GM12878 (cell line): Measurements from ENCODE around the gene TBC1D8. TPM values are rescaled to one million over a fixed set of nuclear protein-coding genes. Genes with fewer than 3 reads are reported as not detected.

Source experiments
- ATAC-seq: fragments of 200-7000 bp; cut with Tn5 transposase; 3 replicates; pipeline ENCODE4 v1.9.1; 2020; ENCODE audit warnings: mild to moderate bottlenecking, moderate library complexity
- BruUV-seq: library from RNA; stranded (reverse); fragments of 400-500 nt; replicated peaks from 2 replicates; lab custom pipeline; 2021; lab: Mats Ljungman, UMichigan
- CTCF ChIA-PET: fragments of 300-600 bp; sonication (Branson Sonifier 250); formaldehyde crosslinking; extraction: SDS; loops from one replicate; lab custom pipeline; 2021; ENCODE audit warnings: inconsistent platforms; lab: Yijun Ruan, JAX
- POLR2A ChIA-PET: fragments of 350-600 bp; formaldehyde crosslinking; extraction: SDS; loops from one replicate; lab custom pipeline; 2021; ENCODE audit warnings: inconsistent platforms; lab: Charles Lee
- RAD21 ChIA-PET: fragments of 300-600 bp; sonication (Branson Sonifier 250); formaldehyde crosslinking; loops from one replicate; lab custom pipeline; 2023; ENCODE audit warnings: antibody characterized with exemption; ENCODE audit not compliant: unreplicated experiment; lab: Charles Lee
- SMC1A ChIA-PET: fragments of 300-600 bp; sonication (Branson Sonifier 250); formaldehyde crosslinking; loops from one replicate; lab custom pipeline; 2023; ENCODE audit not compliant: unreplicated experiment, uncharacterized antibody; lab: Charles Lee
- DNase-seq: peaks from one replicate; pipeline ENCODE4 v3.0.0-alpha.2; 2011; ENCODE audit warnings: low read depth, low spot score
- FAIRE-seq: peaks from 3 replicates; lab custom pipeline; 2011; peaks lifted over from hg19 to GRCh38; lab: Jason Lieb, UNC
- H2AFZ ChIP-seq: 2 replicates; pipeline ENCODE4 v1.6.0; 2011; ENCODE audit warnings: low read depth, low read length, control low read depth; ENCODE audit not compliant: control insufficient read depth
- H3K27ac ChIP-seq: 2 replicates; pipeline ENCODE4 v1.5.1; 2011; ENCODE audit warnings: control low read depth; ENCODE audit not compliant: control insufficient read depth, insufficient read depth
- H3K27me3 ChIP-seq, 2 experiments: replicated peaks in 1 of 2; 2 replicates each; pipeline versions ENCODE4 v1.6.0 to v1.6.1; 2011; ENCODE audit warnings: low read length in 1 of 2; ENCODE audit not compliant: control insufficient read depth in 2 of 2, insufficient read depth in 2 of 2
- H3K36me3 ChIP-seq, 2 experiments: 2 replicates each; pipeline ENCODE4 v1.5.1; 2011; ENCODE audit warnings: low read length in 1 of 2; ENCODE audit not compliant: control insufficient read depth in 2 of 2, insufficient read depth in 2 of 2
- H3K4me1 ChIP-seq: 2 replicates; pipeline ENCODE4 v1.6.1; 2011; ENCODE audit warnings: mild to moderate bottlenecking, low read length, moderate library complexity, mixed read lengths; ENCODE audit not compliant: control insufficient read depth, insufficient read depth
- H3K4me2 ChIP-seq: 2 replicates; pipeline ENCODE4 v1.6.0; 2011; ENCODE audit warnings: control low read depth; ENCODE audit not compliant: control insufficient read depth, insufficient read depth
- H3K4me3 ChIP-seq: fragments of 200-600 bp; sonication (generic); 2 replicates; pipeline ENCODE4 v1.5.1; 2016
- H3K79me2 ChIP-seq: 2 replicates; pipeline ENCODE4 v1.6.0; 2011; ENCODE audit warnings: low read length; ENCODE audit not compliant: control insufficient read depth, insufficient read depth
- H3K9ac ChIP-seq: 2 replicates; pipeline ENCODE4 v1.8.0; 2011; ENCODE audit warnings: low read length, control low read depth, mixed read lengths; ENCODE audit not compliant: control insufficient read depth, insufficient read depth
- H3K9me3 ChIP-seq: replicated peaks from 3 replicates; pipeline ENCODE4 v1.5.1; 2011; ENCODE audit warnings: mild to moderate bottlenecking, low read length; ENCODE audit not compliant: control insufficient read depth, insufficient read depth
- H4K20me1 ChIP-seq: 2 replicates; pipeline ENCODE4 v1.6.0; 2011; ENCODE audit not compliant: control insufficient read depth, insufficient read depth
- EZH2 ChIP-seq: IDR thresholded peaks from 2 replicates; pipeline ENCODE4 v1.6.1; 2012; ENCODE audit warnings: low read depth, mild to moderate bottlenecking, control low read depth, inconsistent platforms, low read length, borderline replicate concordance; ENCODE audit not compliant: control insufficient read depth
- KAT2A ChIP-seq: conservative IDR thresholded peaks from 2 replicates; pipeline ENCODE4 v1.6.1; 2011; ENCODE audit warnings: low read depth, low read length; ENCODE audit not compliant: control insufficient read depth
- KLF5 ChIP-seq: fragments of 450-650 bp; IDR thresholded peaks from 2 replicates; pipeline ENCODE4 v1.6.1; 2014; ENCODE audit warnings: mild to moderate bottlenecking; ENCODE audit not compliant: partially characterized antibody
- MXI1 ChIP-seq: fragments of 150-350 bp; IDR thresholded peaks from 2 replicates; pipeline ENCODE4 v1.6.1; 2011; ENCODE audit warnings: low read depth, mild to moderate bottlenecking, inconsistent platforms, low read length, improper control_type of control experiment
- NBN ChIP-seq: fragments of 450-650 bp; IDR thresholded peaks from 2 replicates; pipeline ENCODE4 v1.6.1; 2016
- NFYB ChIP-seq: IDR thresholded peaks from 2 replicates; pipeline ENCODE4 v1.6.1; 2011; ENCODE audit warnings: low read depth, mild to moderate bottlenecking, low read length, improper control_type of control experiment, moderate library complexity; ENCODE audit not compliant: insufficient read depth
- RCOR1 ChIP-seq: conservative IDR thresholded peaks from 2 replicates; pipeline ENCODE4 v1.6.1; 2012; ENCODE audit warnings: low read depth, low read length, improper control_type of control experiment
- RELA ChIP-seq: fragments of 450-650 bp; IDR thresholded peaks from 2 replicates; pipeline ENCODE4 v1.8.0; 2014; ENCODE audit warnings: borderline replicate concordance; ENCODE audit not compliant: partially characterized antibody
- SMARCA5 ChIP-seq: fragments of 450-650 bp; IDR thresholded peaks from 2 replicates; pipeline ENCODE4 v1.6.1; 2017; ENCODE audit warnings: mild to moderate bottlenecking
- YBX1 ChIP-seq: fragments of 450-650 bp; IDR thresholded peaks from 2 replicates; pipeline ENCODE4 v1.6.1; 2016; ENCODE audit warnings: antibody characterized with exemption
- WGBS: methylation state at CpG from one replicate; pipeline ENCODE4 v1.1.6; 2016; ENCODE audit warnings: low lambda C conversion rate; ENCODE audit not compliant: insufficient replicate concordance, insufficient coverage; ENCODE audit errors: missing lambda C conversion rate; 5-methylcytosine and 5-hydroxymethylcytosine counted together
- in situ Hi-C: fragments of 300-500 bp; cut with MboI; formaldehyde crosslinking; loops from 9 replicates; pipeline ENCODE4 v1.14.3; 2018; ENCODE audit warnings: mixed read lengths
- intact Hi-C: fragments of 100-400 bp; cut with micrococcal nuclease; formaldehyde crosslinking; loops from one replicate; pipeline ENCODE4 v1.14.2; 2022; ENCODE audit not compliant: unreplicated experiment
- polyA plus RNA-seq, 11 experiments: library from polyadenylated mRNA; depleted of rRNA in 4 of 11; unstranded in 6 of 11; stranded (reverse) in 5 of 11; fragments of >200 nt; fragmentation: Nextera tagmentation in 4 of 11; fragmentation: Illumina TruSeq in 1 of 11; extraction: Ambion mirVana in 4 of 11; extraction: Trizol in 1 of 11; gene quantifications; 1 replicate in 1 of 11; 2 replicates in 10 of 11; pipeline versions ENCODE4 v1.2.1 to v1.2.3, GENCODE V29; 2011 to 2016; ENCODE audit warnings: inconsistent platforms in 2 of 11, missing spikeins in 2 of 11, low read depth in 1 of 11
- total RNA-seq, 4 experiments: library from RNA; depleted of rRNA in 3 of 4; stranded (reverse); fragments of >200 nt in 3 of 4; fragmentation: Illumina TruSeq in 1 of 4; extraction: Trizol in 1 of 4; gene quantifications; 2 replicates each; pipeline versions ENCODE4 v1.2.1 to v1.2.3, GENCODE V29; 2013 to 2021
- TF ChIP-seq, protein P1 (sequence below), 3 experiments: IDR thresholded peaks in 2 of 3; conservative IDR thresholded peaks in 1 of 3; 2 replicates each; pipeline ENCODE4 v1.5.1; 2011; ENCODE audit warnings: low read depth in 3 of 3, low read length in 3 of 3, mild to moderate bottlenecking in 3 of 3, control low read depth in 2 of 3, moderate library complexity in 2 of 3, inconsistent platforms in 1 of 3, mixed read lengths in 1 of 3; ENCODE audit not compliant: control insufficient read depth in 2 of 3, insufficient read depth in 1 of 3; ENCODE audit errors: extremely low read depth in 1 of 3

Gene TBC1D8
- total and polyA plus RNA-seq, 10 of the 15 experiments (the other 5 are each of a cell fraction or from before 2014, with no cell fraction given), result 0.80 to 4.9 (median 4.4) TPM

DNA sequence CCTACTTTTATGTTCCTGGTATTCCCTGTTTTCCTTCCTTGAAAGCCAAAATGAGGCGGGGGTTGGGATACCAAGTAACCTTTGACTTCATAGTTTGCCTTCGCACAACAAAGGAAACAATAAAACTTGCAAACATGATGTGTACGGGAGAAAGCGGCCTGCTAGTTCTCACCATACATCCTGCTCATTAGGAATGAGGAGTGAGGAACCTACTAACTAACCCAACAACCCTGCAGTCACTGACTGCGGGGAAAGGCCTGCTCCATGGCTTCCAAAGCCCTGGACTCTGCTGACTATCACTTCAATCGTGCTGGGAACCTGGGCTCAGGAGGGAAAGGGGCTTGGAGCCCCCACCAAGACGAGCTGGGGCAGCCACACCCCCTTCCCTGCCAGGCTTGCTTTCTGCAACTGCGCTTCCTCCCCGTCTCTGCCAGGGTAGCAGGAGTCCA lies 124.9 kb downstream of the TBC1D8 start:
- no peak overlapping the region for H3K4me3 ChIP-seq
- no peaks in the 10 kb centered on the region for H3K9me3 ChIP-seq
- no peaks in the 10 kb centered on the region for H3K4me1 ChIP-seq
- no peak for TF ChIP-seq KAT2A
- no peak for TF ChIP-seq KLF5
- no peak for TF ChIP-seq RCOR1
- TF ChIP-seq, protein P1, sequence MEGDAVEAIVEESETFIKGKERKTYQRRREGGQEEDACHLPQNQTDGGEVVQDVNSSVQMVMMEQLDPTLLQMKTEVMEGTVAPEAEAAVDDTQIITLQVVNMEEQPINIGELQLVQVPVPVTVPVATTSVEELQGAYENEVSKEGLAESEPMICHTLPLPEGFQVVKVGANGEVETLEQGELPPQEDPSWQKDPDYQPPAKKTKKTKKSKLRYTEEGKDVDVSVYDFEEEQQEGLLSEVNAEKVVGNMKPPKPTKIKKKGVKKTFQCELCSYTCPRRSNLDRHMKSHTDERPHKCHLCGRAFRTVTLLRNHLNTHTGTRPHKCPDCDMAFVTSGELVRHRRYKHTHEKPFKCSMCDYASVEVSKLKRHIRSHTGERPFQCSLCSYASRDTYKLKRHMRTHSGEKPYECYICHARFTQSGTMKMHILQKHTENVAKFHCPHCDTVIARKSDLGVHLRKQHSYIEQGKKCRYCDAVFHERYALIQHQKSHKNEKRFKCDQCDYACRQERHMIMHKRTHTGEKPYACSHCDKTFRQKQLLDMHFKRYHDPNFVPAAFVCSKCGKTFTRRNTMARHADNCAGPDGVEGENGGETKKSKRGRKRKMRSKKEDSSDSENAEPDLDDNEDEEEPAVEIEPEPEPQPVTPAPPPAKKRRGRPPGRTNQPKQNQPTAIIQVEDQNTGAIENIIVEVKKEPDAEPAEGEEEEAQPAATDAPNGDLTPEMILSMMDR (IDR thresholded peaks at IDR 0.05 in 2 of 3, conservative IDR thresholded peaks at IDR 0.05 in 1 of 3; ENCODE audit: control insufficient read depth in 2 of 3, extremely low read depth in 1 of 3, insufficient read depth in 1 of 3, low read depth in 3 of 3, low read length in 3 of 3), result no peak
- TF ChIP-seq SMARCA5, result no peak
- TF ChIP-seq EZH2, result no peak
- TF ChIP-seq NFYB, result no peak
- no peak for TF ChIP-seq YBX1
- TF ChIP-seq RELA, result no peak
- TF ChIP-seq NBN, result no peak
- no peak for TF ChIP-seq MXI1
- TF ChIP-seq, all 136 proteins: peak for 0
- SMC1A ChIA-PET, result interaction anchor here (2.0 kb wide), 1 partner anchor 14 kb away, joined by 4 read pairs; no protein-coding TSS in a partner anchor
- no peak overlapping the region for H3K9ac ChIP-seq
- no peak for DNase-seq
- FAIRE-seq, result no peak
- no TSS peak for BruUV-seq
- H3K27ac ChIP-seq, result no peak overlapping the region
- RAD21 ChIA-PET, result no interaction called here
- CTCF ChIA-PET, result interaction anchor here (1.2 kb wide), 1 partner anchor 14 kb away, joined by 4 read pairs; no protein-coding TSS in a partner anchor
- H3K27me3 ChIP-seq, result no peaks in the 10 kb centered on the region
- no peak overlapping the region for H3K4me2 ChIP-seq
- no peak for ATAC-seq
- intact Hi-C loops, result no loop called here
- no peaks in the 10 kb centered on the region for H4K20me1 ChIP-seq
- no peak overlapping the region for H2AFZ ChIP-seq
- no peaks in the 10 kb centered on the region; a peak in 1 of 4 replicates for H3K36me3 ChIP-seq
- POLR2A ChIA-PET, result no interaction called here
- WGBS, result 65% methylated on average over 9 of the region's 9 CpGs
- in situ Hi-C loops, result no loop called here
- H3K79me2 ChIP-seq, result no peaks in the 10 kb centered on the region
